HEK293 (cell line): ENCODE measurements around the gene ARHGAP26.

Source experiments
- CTCF ChIP-seq: fragments of 450-650 bp; formaldehyde crosslinking; IDR thresholded peaks from 2 replicates; pipeline ENCODE4 v1.5.1; 2016; ENCODE audit warnings: missing biosample characterization, missing genetic modification characterization
- KLF16 ChIP-seq: fragments of 450-650 bp; formaldehyde crosslinking; IDR thresholded peaks from 2 replicates; pipeline ENCODE4 v1.5.1; 2017; ENCODE audit warnings: missing biosample characterization, missing genetic modification characterization
- ZBTB21 ChIP-seq: fragments of 450-650 bp; formaldehyde crosslinking; IDR thresholded peaks from 2 replicates; pipeline ENCODE4 v1.5.1; 2017; ENCODE audit warnings: missing biosample characterization, missing genetic modification characterization
- ZFP69B ChIP-seq: fragments of 450-650 bp; formaldehyde crosslinking; IDR thresholded peaks from 2 replicates; pipeline ENCODE4 v1.5.1; 2016; ENCODE audit warnings: missing biosample characterization, missing genetic modification characterization
- ZNF16 ChIP-seq: fragments of 450-650 bp; formaldehyde crosslinking; IDR thresholded peaks from 2 replicates; pipeline ENCODE4 v1.5.1; 2016; ENCODE audit warnings: low read depth, missing biosample characterization, missing genetic modification characterization
- ZNF19 ChIP-seq: fragments of 450-650 bp; formaldehyde crosslinking; IDR thresholded peaks from 2 replicates; pipeline ENCODE4; 2016; ENCODE audit warnings: missing biosample characterization, missing genetic modification characterization, low read depth
- ZNF274 ChIP-seq, 2 experiments: fragments of 200-500 bp in 1 of 2; fragments of 450-650 bp in 1 of 2; sonication (Bioruptor generic) in 1 of 2; formaldehyde crosslinking in 1 of 2; IDR thresholded peaks; 2 replicates each; pipeline versions ENCODE4 v1.5.1 to v1.6.1; 2014 to 2016; ENCODE audit warnings: borderline replicate concordance in 1 of 2, inconsistent platforms in 1 of 2, low read length in 1 of 2, missing biosample characterization in 1 of 2, missing genetic modification characterization in 1 of 2
- ZNF292 ChIP-seq: fragments of 450-650 bp; formaldehyde crosslinking; IDR thresholded peaks from 2 replicates; pipeline ENCODE4 v1.5.1; 2016; ENCODE audit warnings: low read depth, missing biosample characterization, missing genetic modification characterization, borderline replicate concordance
- ZNF302 ChIP-seq: fragments of 450-650 bp; formaldehyde crosslinking; IDR thresholded peaks from 2 replicates; pipeline ENCODE4 v1.5.1; 2016; ENCODE audit warnings: missing biosample characterization, missing genetic modification characterization, low read depth
- ZNF521 ChIP-seq: fragments of 450-650 bp; formaldehyde crosslinking; IDR thresholded peaks from 2 replicates; pipeline ENCODE4 v1.5.1; 2017; ENCODE audit warnings: missing biosample characterization, mild to moderate bottlenecking, missing genetic modification characterization
- ZNF548 ChIP-seq: fragments of 450-650 bp; formaldehyde crosslinking; IDR thresholded peaks from 2 replicates; pipeline ENCODE4 v1.5.1; 2016; ENCODE audit warnings: missing biosample characterization, missing genetic modification characterization
- ZNF558 ChIP-seq: fragments of 450-650 bp; formaldehyde crosslinking; IDR thresholded peaks from 2 replicates; pipeline ENCODE4 v1.5.1; 2016; ENCODE audit warnings: missing biosample characterization, missing genetic modification characterization
- ZNF560 ChIP-seq: fragments of 450-650 bp; formaldehyde crosslinking; IDR thresholded peaks from 2 replicates; pipeline ENCODE4 v1.5.1; 2017; ENCODE audit warnings: missing biosample characterization, missing genetic modification characterization, borderline replicate concordance
- ZNF692 ChIP-seq: fragments of 450-650 bp; formaldehyde crosslinking; IDR thresholded peaks from 2 replicates; pipeline ENCODE4 v1.5.1; 2016; ENCODE audit warnings: missing biosample characterization, missing genetic modification characterization

- TF ChIP-seq ZBTB21 (tag by site-specific recombination), result no peak
- no peak for TF ChIP-seq ZNF292 (tag by site-specific recombination)
- no peak for TF ChIP-seq CTCF (tag by site-specific recombination)
- TF ChIP-seq KLF16 (tag by site-specific recombination), result no peak
- TF ChIP-seq ZFP69B (tag by site-specific recombination), result no peak
- TF ChIP-seq ZNF521, result no peak
- TF ChIP-seq ZNF692 (tag by site-specific recombination), result no peak
- TF ChIP-seq ZNF16 (tag by site-specific recombination), result no peak
- TF ChIP-seq ZNF302 (tag by site-specific recombination), result no peak
- no peak for TF ChIP-seq ZNF274 (IDR thresholded peaks at IDR 0.05; ENCODE audit: low read length)
- TF ChIP-seq ZNF274 (tag by site-specific recombination; IDR thresholded peaks at IDR 0.05; ENCODE audit: borderline replicate concordance), result no peak
- no peak for TF ChIP-seq ZNF548
- no peak for TF ChIP-seq ZNF19 (tag by site-specific recombination)
- TF ChIP-seq ZNF558, result no peak
- no peak for TF ChIP-seq ZNF560
Measured at GRCh38 chr5:143188083-143188482, 417.9 kb downstream of the ARHGAP26 start.
